Measurements from ENCODE around the gene MOB1B. TPM values are rescaled to one million over a fixed set of nuclear protein-coding genes. Genes with fewer than 3 reads are reported as not detected.
A peak's percentile ranks its signal among the peaks of the same experiment; 100 is the strongest.
"Not testable (repeated sequence)": the region's sequence is repeated elsewhere in the genome, so short reads cannot be mapped to it uniquely, and the experiment has no call there.

MOB1B gene
- total RNA-seq: 16.0 and 32.2 TPM in 2 replicates

GRCh38 chr4:70901984-70902576, at the start of gene MOB1B:
Gene MOB1B, plus strand, starts transcription at chr4:70902369. Its CDS starts 168 bp downstream, at chr4:70902537.
- peak; percentile 68 for DNase-seq (ENCODE audit: low read depth)

- no peak for DNase-seq (ENCODE audit: low read depth)
Measured at GRCh38 chr4:70855464-70855863, 46.7 kb upstream of the MOB1B start.

- DNase-seq (ENCODE audit: low read depth): no peak
Measured at GRCh38 chr4:70858454-70858853, 43.7 kb upstream of the MOB1B start.

GRCh38 chr4:70859066-70859465, 43.1 kb upstream of the MOB1B start:
- DNase-seq (ENCODE audit: low read depth): no peak

GRCh38 chr4:70863099-70863790, 38.9 kb upstream of the MOB1B start:
- DNase-seq (ENCODE audit: low read depth): peak; percentile 12

GRCh38 chr4:70868778-70869177, 33.4 kb upstream of the MOB1B start:
- DNase-seq (ENCODE audit: low read depth): no peak

GRCh38 chr4:70873216-70873615, 29.0 kb upstream of the MOB1B start:
- no peak for DNase-seq (ENCODE audit: low read depth)

- DNase-seq (ENCODE audit: low read depth): no peak
Measured at GRCh38 chr4:70874268-70875156, 27.7 kb upstream of the MOB1B start.

- DNase-seq (ENCODE audit: low read depth): no peak
Measured at GRCh38 chr4:70877556-70877955, 24.6 kb upstream of the MOB1B start.

- DNase-seq (ENCODE audit: low read depth): no peak
Measured at GRCh38 chr4:70880739-70881138, 21.4 kb upstream of the MOB1B start.

- no peak for DNase-seq (ENCODE audit: low read depth)
Measured at GRCh38 chr4:70885174-70885573, 17.0 kb upstream of the MOB1B start.

- no peak for DNase-seq (ENCODE audit: low read depth)
Measured at GRCh38 chr4:70892086-70892769, 9.9 kb upstream of the MOB1B start.

- DNase-seq (ENCODE audit: low read depth): no peak
Measured at GRCh38 chr4:70893790-70894189, 8.4 kb upstream of the MOB1B start.

GRCh38 chr4:70895405-70895804, 6.8 kb upstream of the MOB1B start:
- peak; percentile 79 for DNase-seq (ENCODE audit: low read depth)

- DNase-seq (ENCODE audit: low read depth): peak; percentile 90
Measured at GRCh38 chr4:70895811-70896491, 6.2 kb upstream of the MOB1B start.

GRCh38 chr4:70898581-70898980, 3.6 kb upstream of the MOB1B start:
- DNase-seq (ENCODE audit: low read depth): not testable (repeated sequence)

- no peak for DNase-seq (ENCODE audit: low read depth)
Measured at GRCh38 chr4:70901607-70901983, 574 bp upstream of the MOB1B start.

GRCh38 chr4:70902577-70903290, 565 bp downstream of the MOB1B start:
- DNase-seq (ENCODE audit: low read depth): no peak

- peak; percentile 26 for DNase-seq (ENCODE audit: low read depth)
Measured at GRCh38 chr4:70903291-70903603, 1.1 kb downstream of the MOB1B start.

- no peak for DNase-seq (ENCODE audit: low read depth)
Measured at GRCh38 chr4:70908993-70909556, 6.9 kb downstream of the MOB1B start.

- no peak for DNase-seq (ENCODE audit: low read depth)
Measured at GRCh38 chr4:70914000-70914399, 11.8 kb downstream of the MOB1B start.
